ENCODE results near the gene SCAI.
"Not testable (repeated sequence)": the region's sequence is repeated elsewhere in the genome, so short reads cannot be mapped to it uniquely, and the experiment has no call there.

SCAI gene

GRCh38 chr9:125100822-125101221, 42.5 kb downstream of the SCAI start:
- no peak for TF ChIP-seq ZNF274 (IDR thresholded peaks at IDR 0.05; ENCODE audit: low read depth, low read length)
- H3K4me3 ChIP-seq (ENCODE audit: low read length) = no peak overlapping the region

DNA sequence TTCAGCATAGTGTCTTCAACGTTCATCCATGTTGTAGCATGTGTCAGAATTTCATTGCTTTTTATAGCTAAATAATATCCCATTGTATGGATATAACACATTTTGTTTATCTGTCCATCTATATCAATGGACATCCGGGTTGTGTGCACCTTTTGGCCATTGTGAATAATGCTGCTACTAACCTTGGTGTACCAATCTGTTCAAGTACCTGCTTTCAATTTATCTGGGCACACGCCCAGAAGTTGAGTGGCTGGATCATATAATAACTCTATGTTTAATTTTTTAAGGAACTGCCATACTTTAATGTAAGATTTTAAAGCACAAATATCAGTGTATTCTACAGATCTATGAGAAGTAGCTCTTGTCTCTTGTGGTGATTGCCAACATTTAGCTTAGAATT, 43.5 kb downstream of the SCAI start:
- H3K4me3 ChIP-seq (ENCODE audit: low read length) = no peak overlapping the region
- TF ChIP-seq ZNF274 (IDR thresholded peaks at IDR 0.05; ENCODE audit: low read depth, low read length) = no peak

DNA sequence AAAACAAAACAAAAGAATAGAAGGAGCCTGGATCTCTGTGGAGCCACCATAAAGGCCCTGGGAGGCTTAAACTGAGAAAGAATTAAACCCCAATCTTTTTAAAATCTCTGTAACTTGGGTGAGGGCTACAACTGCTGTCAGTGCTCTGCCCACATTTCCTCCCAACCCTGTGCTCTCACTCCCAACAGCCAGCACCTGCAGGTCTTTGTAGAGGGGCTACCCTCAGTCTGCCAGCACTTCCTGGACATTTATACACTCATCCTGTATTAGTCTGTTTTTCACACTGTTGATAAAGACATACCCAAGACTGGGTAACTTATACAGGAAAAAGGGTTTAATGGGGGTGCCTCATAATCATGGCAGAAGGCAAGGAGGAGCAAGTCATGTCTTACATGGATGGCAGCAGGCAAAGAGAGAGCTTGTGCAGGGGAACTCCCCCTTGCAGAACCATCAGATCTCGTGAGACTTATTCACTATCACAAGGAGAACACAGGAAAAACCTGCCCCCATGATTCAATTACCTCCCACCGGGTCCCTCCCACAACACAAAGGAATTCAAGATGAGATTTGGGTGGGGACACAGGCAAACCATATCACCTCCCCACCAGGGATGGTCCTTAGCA, 47.4 kb downstream of the SCAI start:
- H3K4me3 ChIP-seq (ENCODE audit: low read length) = no peak overlapping the region
- TF ChIP-seq ZNF274 (IDR thresholded peaks at IDR 0.05; ENCODE audit: low read depth, low read length) = no peak

DNA sequence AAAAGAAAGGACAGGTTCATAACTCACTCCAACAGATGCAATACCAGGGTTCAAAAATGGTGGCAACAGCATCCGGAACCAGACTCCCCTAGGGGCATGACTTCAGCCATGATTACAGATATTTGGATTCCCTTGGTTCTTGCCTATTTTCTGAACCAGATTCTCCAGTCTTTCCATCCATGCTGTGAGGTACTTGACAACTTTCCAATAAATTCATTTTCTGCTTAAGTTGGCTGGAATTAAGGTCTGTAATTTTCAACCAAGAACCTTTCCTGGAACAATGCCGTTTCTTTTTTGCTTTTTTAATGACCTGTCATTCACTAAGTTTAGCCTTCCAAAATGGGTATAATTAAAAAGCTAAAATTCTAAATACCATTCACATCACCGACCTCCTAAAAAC, 52.2 kb downstream of the SCAI start:
- no peak overlapping the region for H3K4me3 ChIP-seq (ENCODE audit: low read length)
- no peak for TF ChIP-seq ZNF274 (IDR thresholded peaks at IDR 0.05; ENCODE audit: low read depth, low read length)

DNA sequence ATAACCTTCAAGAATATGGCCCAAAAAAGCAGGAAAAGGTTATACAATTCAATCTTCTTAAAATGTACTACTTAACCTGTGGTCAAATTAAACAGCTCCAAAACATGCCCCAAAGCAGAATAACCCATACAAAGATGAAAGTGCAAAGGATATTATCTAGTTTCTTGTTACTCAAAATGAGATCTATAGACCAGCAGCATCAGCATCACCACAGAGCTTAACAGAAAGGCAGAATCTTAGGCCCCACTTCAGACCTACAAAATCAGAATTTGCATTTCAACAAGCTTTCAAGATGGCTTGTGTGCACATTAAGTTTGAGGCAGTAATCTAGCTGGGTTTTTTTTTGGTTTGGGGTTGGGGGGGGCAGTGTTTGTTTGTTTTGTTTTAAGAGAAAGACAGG, 54.0 kb downstream of the SCAI start:
- no peak overlapping the region for H3K4me3 ChIP-seq (ENCODE audit: low read length)
- no peak for TF ChIP-seq ZNF274 (IDR thresholded peaks at IDR 0.05; ENCODE audit: low read depth, low read length)

DNA sequence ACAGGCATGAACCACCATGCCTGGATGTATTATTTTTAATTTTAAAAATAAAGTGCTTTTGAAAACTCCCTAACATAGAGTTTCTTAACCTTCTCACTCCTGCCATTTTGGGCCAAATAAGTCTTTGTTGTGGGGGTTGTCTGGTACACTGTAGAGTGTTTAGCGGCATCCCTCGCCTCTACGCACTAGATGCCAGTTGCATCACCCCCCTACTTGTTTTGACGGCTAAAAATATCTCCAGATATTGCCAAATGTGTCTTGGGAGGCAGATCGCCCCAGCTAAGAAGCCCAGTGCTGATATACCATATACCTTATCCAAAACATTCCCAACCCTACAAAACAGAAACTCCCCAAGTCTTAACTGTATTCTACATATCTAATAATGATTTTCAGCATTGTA, 54.6 kb downstream of the SCAI start:
- no peak for TF ChIP-seq ZNF274 (IDR thresholded peaks at IDR 0.05; ENCODE audit: low read depth, low read length)
- no peak overlapping the region for H3K4me3 ChIP-seq (ENCODE audit: low read length)

- TF ChIP-seq ZNF274 (IDR thresholded peaks at IDR 0.05; ENCODE audit: low read depth, low read length) = no peak
- no peak overlapping the region for H3K4me3 ChIP-seq (ENCODE audit: low read length)
Measured at GRCh38 chr9:125085703-125086477, 57.4 kb downstream of the SCAI start.

DNA sequence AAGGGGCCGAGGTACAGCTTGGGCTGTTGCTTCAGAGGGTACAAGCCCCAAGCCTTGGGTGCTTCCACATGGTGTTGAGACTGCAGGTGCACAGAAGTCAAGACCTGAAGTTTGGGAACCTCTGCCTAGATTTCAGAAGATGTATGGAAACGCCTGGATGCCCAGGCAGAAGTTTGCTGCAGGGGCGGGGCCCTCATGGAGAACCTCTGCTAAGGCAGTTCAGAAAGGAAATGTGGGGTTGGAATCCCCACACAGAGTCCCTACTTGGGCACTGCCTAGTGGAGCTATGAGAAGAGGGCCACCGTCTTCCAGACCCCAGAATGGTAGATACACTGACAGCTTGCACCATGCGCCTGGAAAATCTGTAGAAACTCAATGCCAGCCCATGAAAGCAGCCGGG, 61.1 kb downstream of the SCAI start:
- H3K4me3 ChIP-seq (ENCODE audit: low read length) = not testable (repeated sequence)

DNA sequence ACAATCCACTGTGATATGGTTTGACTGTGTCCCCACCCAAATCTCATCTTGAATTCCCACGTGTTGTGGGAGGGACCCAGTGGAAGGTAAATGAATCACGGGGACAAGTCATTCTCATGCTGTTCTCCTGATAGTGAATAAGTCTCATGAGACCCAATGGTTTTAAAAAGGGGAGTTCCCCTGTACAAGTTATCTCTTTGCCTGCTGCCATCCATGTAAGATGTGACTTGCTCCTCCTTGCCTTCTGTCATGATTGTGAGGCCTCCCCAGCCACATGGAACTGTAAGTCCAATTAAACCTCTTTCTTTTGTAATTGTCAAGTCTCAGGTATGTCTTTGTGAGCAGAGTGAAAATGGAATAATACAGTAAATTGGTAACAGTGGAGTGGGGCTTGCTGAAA, 62.5 kb downstream of the SCAI start:
- not testable (repeated sequence) for H3K4me3 ChIP-seq (ENCODE audit: low read length)

GRCh38 chr9:125079931-125080330, 63.4 kb downstream of the SCAI start:
- no peak for TF ChIP-seq ZNF274 (IDR thresholded peaks at IDR 0.05; ENCODE audit: low read depth, low read length)
- no peak overlapping the region for H3K4me3 ChIP-seq (ENCODE audit: low read length)

DNA sequence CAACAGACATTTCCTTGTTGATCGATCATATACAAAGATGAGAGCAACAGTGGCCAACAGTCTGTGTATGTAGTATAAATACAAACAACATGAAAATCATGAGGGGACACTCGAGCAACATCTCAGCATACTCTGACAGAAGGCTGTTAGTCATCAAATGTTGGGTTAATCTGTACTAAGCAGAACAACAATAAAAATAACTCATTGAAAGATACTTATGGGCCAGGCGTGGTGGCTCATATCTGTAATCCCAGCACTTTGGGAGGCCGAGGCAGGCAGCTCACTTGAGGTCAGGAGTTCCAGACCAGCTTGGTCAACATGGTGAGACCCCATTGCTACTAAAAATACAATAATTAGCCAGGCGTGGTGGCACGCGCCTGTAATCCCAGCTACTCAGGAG, 67.3 kb downstream of the SCAI start:
- no peak overlapping the region for H3K4me3 ChIP-seq (ENCODE audit: low read length)
- no peak for TF ChIP-seq ZNF274 (IDR thresholded peaks at IDR 0.05; ENCODE audit: low read depth, low read length)

- H3K4me3 ChIP-seq (ENCODE audit: low read length) = no peak overlapping the region
- TF ChIP-seq ZNF274 (IDR thresholded peaks at IDR 0.05; ENCODE audit: low read depth, low read length) = no peak
Measured at GRCh38 chr9:125074976-125075375, 68.4 kb downstream of the SCAI start.

- no peak for TF ChIP-seq ZNF274 (IDR thresholded peaks at IDR 0.05; ENCODE audit: low read depth, low read length)
- no peak overlapping the region for H3K4me3 ChIP-seq (ENCODE audit: low read length)
Measured at GRCh38 chr9:125066839-125067619, 76.3 kb downstream of the SCAI start.

- no peak for TF ChIP-seq ZNF274 (IDR thresholded peaks at IDR 0.05; ENCODE audit: low read depth, low read length)
- no peak overlapping the region for H3K4me3 ChIP-seq (ENCODE audit: low read length)
Measured at GRCh38 chr9:125061391-125061790, 81.9 kb downstream of the SCAI start.
